K562 (cell line): Measurements from ENCODE around the gene TCP10L. TPM values are rescaled to one million over a fixed set of nuclear protein-coding genes. Genes with fewer than 3 reads are reported as not detected.

Experiments
- ARNT ChIP-seq, 2 experiments: fragments of 450-650 bp; IDR thresholded peaks; 2 replicates each; pipeline ENCODE4 v1.6.1; 2016; ENCODE audit warnings: mild to moderate bottlenecking in 1 of 2
- C11orf30 ChIP-seq: fragments of 450-650 bp; IDR thresholded peaks from 2 replicates; pipeline ENCODE4 v1.6.1; 2016; ENCODE audit warnings: low read depth, mild to moderate bottlenecking
- CREB1 ChIP-seq, 2 experiments: sonication (generic) in 1 of 2; formaldehyde crosslinking in 1 of 2; IDR thresholded peaks; 2 replicates each; pipeline versions ENCODE4 v1.6.1 to v1.8.0; 2012 to 2022; ENCODE audit warnings: inconsistent platforms in 1 of 2, mild to moderate bottlenecking in 1 of 2, missing genetic modification reagents in 1 of 2, moderate library complexity in 1 of 2
- CXXC5 ChIP-seq: fragments of 250-450 bp; sonication (Bioruptor Pico); IDR thresholded peaks from 2 replicates; pipeline ENCODE4 v1.8.0; 2022; ENCODE audit warnings: inconsistent platforms, mild to moderate bottlenecking, moderate library complexity
- DACH1 ChIP-seq: fragments of 450-650 bp; IDR thresholded peaks from 2 replicates; pipeline ENCODE4 v1.6.1; 2018; ENCODE audit not compliant: partially characterized antibody
- ERF ChIP-seq: fragments of 450-650 bp; formaldehyde crosslinking; IDR thresholded peaks from 2 replicates; pipeline ENCODE4 v1.4.0; 2020; ENCODE audit warnings: mild to moderate bottlenecking, mixed read lengths
- GTF2A2 ChIP-seq: IDR thresholded peaks from 2 replicates; pipeline ENCODE4 v1.6.1; 2016; ENCODE audit warnings: mild to moderate bottlenecking, missing genetic modification characterization, missing compliant biosample characterization
- HEY1 ChIP-seq: fragments of 250-450 bp; sonication (Bioruptor Pico); IDR thresholded peaks from 2 replicates; pipeline ENCODE4 v1.5.0; 2020; ENCODE audit warnings: mild to moderate bottlenecking, moderate library complexity, borderline replicate concordance
- MAFF ChIP-seq: IDR thresholded peaks from 2 replicates; pipeline ENCODE4 v1.6.1; 2012; ENCODE audit warnings: low read length, improper control_type of control experiment
- MCM2 ChIP-seq: fragments of 450-650 bp; IDR thresholded peaks from 2 replicates; pipeline ENCODE4 v1.6.1; 2017; ENCODE audit warnings: low read depth, mild to moderate bottlenecking
- POLR2A ChIP-seq: fragments of 450-650 bp; conservative IDR thresholded peaks from 2 replicates; pipeline ENCODE4 v1.6.1; 2016
- POLR3A ChIP-seq: IDR thresholded peaks from 2 replicates; pipeline ENCODE4 v1.6.1; 2011; ENCODE audit warnings: borderline replicate concordance, mild to moderate bottlenecking, moderate library complexity; ENCODE audit not compliant: insufficient read length, insufficient read depth; ENCODE audit errors: extremely low read depth
- SAFB ChIP-seq: fragments of 200-400 bp; formaldehyde crosslinking; IDR thresholded peaks from 2 replicates; pipeline ENCODE4 v1.6.1; 2017; ENCODE audit warnings: low read depth, low read length, borderline replicate concordance
- TEAD2 ChIP-seq: fragments of 450-650 bp; IDR thresholded peaks from 2 replicates; pipeline ENCODE4 v1.6.1; 2016; ENCODE audit warnings: missing genetic modification characterization, control low read depth, missing compliant biosample characterization
- ZNF175 ChIP-seq: fragments of 200-800 bp; sonication (Bioruptor generic); IDR thresholded peaks from 2 replicates; pipeline ENCODE4 v1.6.1; 2016; ENCODE audit warnings: low read depth, mild to moderate bottlenecking, missing genetic modification characterization, missing compliant biosample characterization
- ZNF324 ChIP-seq: fragments of 250-450 bp; sonication (Bioruptor Pico); IDR thresholded peaks from 2 replicates; pipeline ENCODE4 v1.4.0; 2020; ENCODE audit warnings: mild to moderate bottlenecking
- ZNF551 ChIP-seq: fragments of 250-450 bp; sonication (Bioruptor Pico); IDR thresholded peaks from 2 replicates; pipeline ENCODE4 v1.5.0; 2021; ENCODE audit warnings: mild to moderate bottlenecking, moderate library complexity
- polyA plus RNA-seq, 8 experiments: library from polyadenylated mRNA; depleted of rRNA in 4 of 8; stranded (reverse) in 5 of 8; unstranded in 3 of 8; fragments of >200 nt; fragmentation: Nextera tagmentation in 2 of 8; fragmentation: Illumina TruSeq in 1 of 8; extraction: Ambion mirVana in 2 of 8; extraction: Trizol in 1 of 8; gene quantifications; 2 replicates each; pipeline versions ENCODE4 v1.2.1 to v1.2.3, GENCODE V29; 2011 to 2014; ENCODE audit warnings: inconsistent platforms in 1 of 8, missing spikeins in 1 of 8
- total RNA-seq, 7 experiments: library from RNA; depleted of rRNA in 6 of 7; stranded (reverse); fragments of >200 nt in 6 of 7; fragmentation: Illumina TruSeq in 2 of 7; extraction: Trizol in 2 of 7; gene quantifications; 2 replicates each; pipeline versions ENCODE4 v1.2.1 to v1.2.3, GENCODE V29; 2011 to 2021; ENCODE audit warnings: low replicate concordance in 1 of 7
- TF ChIP-seq, protein P1 (sequence below): fragments of 450-650 bp; formaldehyde crosslinking; IDR thresholded peaks from 2 replicates; pipeline ENCODE4 v1.4.0; 2020; ENCODE audit warnings: mild to moderate bottlenecking, moderate library complexity
- TF ChIP-seq, protein P2 (sequence below): sonication (generic); formaldehyde crosslinking; IDR thresholded peaks from 2 replicates; pipeline ENCODE4 v1.8.0; 2022; ENCODE audit warnings: missing genetic modification reagents, mild to moderate bottlenecking, borderline replicate concordance
- TF ChIP-seq, protein P3 (sequence below): sonication (generic); formaldehyde crosslinking; IDR thresholded peaks from 2 replicates; pipeline ENCODE4 v1.8.0; 2022; ENCODE audit warnings: missing genetic modification reagents, mild to moderate bottlenecking, borderline replicate concordance

Gene TCP10L
- total and polyA plus RNA-seq, 9 of the 15 experiments (the other 6 are each of a cell fraction or from before 2014, with no cell fraction given) = 0.34 to 0.91 (median 0.56) TPM; not detected in 2

DNA sequence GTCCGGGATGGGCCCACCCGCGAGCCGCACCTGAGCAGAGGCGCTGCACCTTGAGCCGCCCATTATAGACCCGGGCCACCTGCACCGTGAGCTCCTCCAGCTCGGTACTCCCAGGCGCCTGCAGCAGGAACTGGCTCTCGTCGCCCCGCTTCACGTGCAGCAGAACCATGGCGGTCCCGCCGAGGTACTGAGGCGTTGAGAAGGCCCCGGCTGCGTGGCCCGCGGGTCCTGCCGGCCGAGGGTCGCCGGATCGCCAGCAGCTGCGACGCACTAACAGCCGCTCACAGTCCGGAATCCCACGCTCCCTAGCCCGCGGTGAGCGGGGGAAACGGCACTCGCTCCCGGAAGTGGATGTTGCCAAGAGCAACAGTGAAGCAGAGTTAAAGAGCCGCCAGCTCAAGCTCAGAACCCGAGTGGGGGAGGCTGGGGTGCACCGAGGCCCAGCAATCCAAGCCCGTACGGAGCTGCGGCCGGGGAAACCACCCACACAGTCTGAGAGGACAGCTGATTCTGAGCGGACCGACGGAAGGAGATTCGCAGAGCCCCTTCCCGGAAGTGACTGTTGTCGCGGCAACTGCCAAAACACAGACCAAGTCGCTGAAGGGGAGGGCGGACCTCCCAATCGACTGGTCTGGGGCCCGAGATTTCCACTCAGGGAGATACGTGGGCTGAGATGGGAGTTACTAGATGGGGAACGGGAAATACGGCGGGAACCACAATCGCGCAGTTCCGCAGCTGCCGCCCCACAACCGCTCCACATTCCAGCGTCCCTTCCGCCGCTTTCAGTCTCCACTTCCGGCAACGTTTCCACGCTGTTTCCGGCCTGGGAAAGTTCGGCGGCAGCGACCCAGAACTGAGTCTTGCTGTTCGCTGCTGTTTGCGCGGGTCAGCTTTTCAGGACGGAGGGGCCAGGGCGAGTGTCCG, 27.0 kb upstream of the TCP10L start, which contains the start of gene CFAP298 (continued):
- TF ChIP-seq ARNT (IDR thresholded peaks at IDR 0.05) = peak; percentile 71 to 80; a peak in 3 of 4 replicates
- TF ChIP-seq C11orf30 = peak; percentile 96
- TF ChIP-seq POLR3A = no peak
- TF ChIP-seq GTF2A2 (tag) = peak; percentile 81; the same call in 1 of the 2 replicates
- TF ChIP-seq ZNF175 (CRISPR knock-in tag) = peak; percentile 69; the same call in 1 of the 2 replicates
- peak; percentile 91 for TF ChIP-seq POLR2A
- peak; percentile 96 for TF ChIP-seq TEAD2 (tag)
- no peak for TF ChIP-seq MAFF
- TF ChIP-seq MCM2 = no peak
- TF ChIP-seq, protein P1, sequence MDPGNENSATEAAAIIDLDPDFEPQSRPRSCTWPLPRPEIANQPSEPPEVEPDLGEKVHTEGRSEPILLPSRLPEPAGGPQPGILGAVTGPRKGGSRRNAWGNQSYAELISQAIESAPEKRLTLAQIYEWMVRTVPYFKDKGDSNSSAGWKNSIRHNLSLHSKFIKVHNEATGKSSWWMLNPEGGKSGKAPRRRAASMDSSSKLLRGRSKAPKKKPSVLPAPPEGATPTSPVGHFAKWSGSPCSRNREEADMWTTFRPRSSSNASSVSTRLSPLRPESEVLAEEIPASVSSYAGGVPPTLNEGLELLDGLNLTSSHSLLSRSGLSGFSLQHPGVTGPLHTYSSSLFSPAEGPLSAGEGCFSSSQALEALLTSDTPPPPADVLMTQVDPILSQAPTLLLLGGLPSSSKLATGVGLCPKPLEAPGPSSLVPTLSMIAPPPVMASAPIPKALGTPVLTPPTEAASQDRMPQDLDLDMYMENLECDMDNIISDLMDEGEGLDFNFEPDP (CRISPR knock-in tag) = no peak
- TF ChIP-seq CREB1 (IDR thresholded peaks at IDR 0.05) = peak; percentile 42
- peak; percentile 43; the same call in 1 of the 2 replicates for TF ChIP-seq CREB1 (CRISPR knock-in tag; IDR thresholded peaks at IDR 0.05)
- 0 out of 2 replicates have a peak, but pooled peaks have one; percentile 13 for TF ChIP-seq ERF (CRISPR knock-in tag)
- peak; percentile 77 for TF ChIP-seq CXXC5 (CRISPR knock-in tag)
- TF ChIP-seq, protein P2, sequence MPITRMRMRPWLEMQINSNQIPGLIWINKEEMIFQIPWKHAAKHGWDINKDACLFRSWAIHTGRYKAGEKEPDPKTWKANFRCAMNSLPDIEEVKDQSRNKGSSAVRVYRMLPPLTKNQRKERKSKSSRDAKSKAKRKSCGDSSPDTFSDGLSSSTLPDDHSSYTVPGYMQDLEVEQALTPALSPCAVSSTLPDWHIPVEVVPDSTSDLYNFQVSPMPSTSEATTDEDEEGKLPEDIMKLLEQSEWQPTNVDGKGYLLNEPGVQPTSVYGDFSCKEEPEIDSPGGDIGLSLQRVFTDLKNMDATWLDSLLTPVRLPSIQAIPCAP = peak; percentile 52; the same call in 1 of the 2 replicates
- TF ChIP-seq, protein P3, sequence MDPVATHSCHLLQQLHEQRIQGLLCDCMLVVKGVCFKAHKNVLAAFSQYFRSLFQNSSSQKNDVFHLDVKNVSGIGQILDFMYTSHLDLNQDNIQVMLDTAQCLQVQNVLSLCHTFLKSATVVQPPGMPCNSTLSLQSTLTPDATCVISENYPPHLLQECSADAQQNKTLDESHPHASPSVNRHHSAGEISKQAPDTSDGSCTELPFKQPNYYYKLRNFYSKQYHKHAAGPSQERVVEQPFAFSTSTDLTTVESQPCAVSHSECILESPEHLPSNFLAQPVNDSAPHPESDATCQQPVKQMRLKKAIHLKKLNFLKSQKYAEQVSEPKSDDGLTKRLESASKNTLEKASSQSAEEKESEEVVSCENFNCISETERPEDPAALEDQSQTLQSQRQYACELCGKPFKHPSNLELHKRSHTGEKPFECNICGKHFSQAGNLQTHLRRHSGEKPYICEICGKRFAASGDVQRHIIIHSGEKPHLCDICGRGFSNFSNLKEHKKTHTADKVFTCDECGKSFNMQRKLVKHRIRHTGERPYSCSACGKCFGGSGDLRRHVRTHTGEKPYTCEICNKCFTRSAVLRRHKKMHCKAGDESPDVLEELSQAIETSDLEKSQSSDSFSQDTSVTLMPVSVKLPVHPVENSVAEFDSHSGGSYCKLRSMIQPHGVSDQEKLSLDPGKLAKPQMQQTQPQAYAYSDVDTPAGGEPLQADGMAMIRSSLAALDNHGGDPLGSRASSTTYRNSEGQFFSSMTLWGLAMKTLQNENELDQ (CRISPR knock-in tag) = peak; percentile 73; the same call in 1 of the 2 replicates
- no peak for TF ChIP-seq ZNF551 (CRISPR knock-in tag)
- TF ChIP-seq HEY1 = no peak
- TF ChIP-seq DACH1 = peak; percentile 98
- TF ChIP-seq ZNF324 = no peak
- no peak; the same call in 1 of the 2 replicates for TF ChIP-seq SAFB
